C1 segment of cervical spinal cord (tissue), 14 donors: ENCODE measurements around the gene TRIO.

Experiments
- DNase-seq, 14 donors: peaks; one replicate each; lab custom pipeline; 2025; lab: John Stamatoyannopoulos, UW

Gene TRIO

GRCh38 chr5:14123551-14123950 is 19.6 kb upstream of the TRIO start:
- DNase-seq, result no peak

DNA sequence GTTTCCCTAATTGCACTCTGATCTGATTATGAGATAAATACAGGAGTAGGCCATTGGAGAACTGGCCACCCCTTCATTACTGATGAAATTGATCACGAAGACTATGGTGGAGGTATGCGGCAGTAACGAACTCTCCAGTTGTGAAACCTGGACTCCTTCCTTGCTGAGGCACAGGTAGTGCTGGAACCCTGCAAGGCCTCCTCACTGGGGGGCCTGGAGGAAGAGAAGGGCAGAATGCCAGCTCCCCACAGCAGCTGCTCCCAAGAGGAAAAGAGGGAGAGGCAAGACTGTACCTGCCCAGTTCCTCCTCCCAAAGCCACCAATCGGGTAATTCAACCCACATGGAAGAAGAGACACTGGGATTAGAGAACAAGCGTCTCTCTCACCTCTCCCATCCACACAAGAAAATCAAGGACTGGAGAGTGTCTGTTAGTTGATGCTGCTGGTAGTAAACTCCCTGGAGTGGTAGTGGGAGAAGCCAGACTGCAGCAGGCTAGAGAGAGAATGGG is 19.1 kb upstream of the TRIO start:
- DNase-seq, result no peak

GRCh38 chr5:14125262-14125661 is 17.9 kb upstream of the TRIO start:
- no peak for DNase-seq

DNA sequence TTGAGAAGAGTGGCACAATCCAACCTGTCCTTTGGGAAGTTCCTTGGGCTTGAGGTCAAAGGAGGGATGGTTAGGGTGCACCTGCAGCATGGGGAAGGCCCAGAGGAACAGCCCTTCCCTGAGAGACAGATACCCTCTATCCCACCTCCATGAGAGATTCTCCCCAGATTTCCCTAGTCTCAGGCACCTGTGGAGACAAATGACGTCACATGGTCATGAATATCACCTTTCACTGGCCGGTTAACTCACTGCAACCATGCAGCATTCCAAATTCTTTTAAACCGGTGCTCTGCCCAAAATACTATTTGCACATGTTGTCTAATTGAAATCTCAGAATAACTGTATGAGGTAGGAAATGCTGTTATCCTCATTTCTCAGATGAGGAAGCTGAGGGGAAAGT is 15.6 kb upstream of the TRIO start:
- no peak for DNase-seq

DNA sequence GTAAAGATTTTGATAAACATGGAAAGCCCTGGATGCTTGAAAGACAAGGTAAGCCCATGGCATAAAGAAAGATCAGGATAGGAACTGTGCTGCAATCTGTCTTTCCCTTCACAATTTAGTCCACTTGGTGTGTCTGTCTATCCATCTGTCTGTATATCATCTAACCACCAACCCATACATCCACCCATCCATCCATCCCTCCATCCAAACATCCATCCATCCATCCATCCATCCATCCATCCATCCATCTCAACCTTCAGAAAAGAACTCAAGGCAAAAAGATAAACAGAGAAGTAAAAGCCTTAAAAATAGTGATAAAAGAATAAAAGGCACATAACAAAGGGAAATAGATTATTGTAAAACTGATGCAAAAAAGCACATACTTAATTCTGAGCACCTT is 15.1 kb upstream of the TRIO start:
- no peak for DNase-seq

- DNase-seq, result no peak
Measured at GRCh38 chr5:14129123-14129522, 14.0 kb upstream of the TRIO start.

GRCh38 chr5:14131855-14132503 is 11.2 kb upstream of the TRIO start:
- no peak for DNase-seq

- no peak for DNase-seq
Measured at GRCh38 chr5:14133394-14133793, 9.7 kb upstream of the TRIO start.

GRCh38 chr5:14134083-14134482 is 9.1 kb upstream of the TRIO start:
- no peak for DNase-seq

DNA sequence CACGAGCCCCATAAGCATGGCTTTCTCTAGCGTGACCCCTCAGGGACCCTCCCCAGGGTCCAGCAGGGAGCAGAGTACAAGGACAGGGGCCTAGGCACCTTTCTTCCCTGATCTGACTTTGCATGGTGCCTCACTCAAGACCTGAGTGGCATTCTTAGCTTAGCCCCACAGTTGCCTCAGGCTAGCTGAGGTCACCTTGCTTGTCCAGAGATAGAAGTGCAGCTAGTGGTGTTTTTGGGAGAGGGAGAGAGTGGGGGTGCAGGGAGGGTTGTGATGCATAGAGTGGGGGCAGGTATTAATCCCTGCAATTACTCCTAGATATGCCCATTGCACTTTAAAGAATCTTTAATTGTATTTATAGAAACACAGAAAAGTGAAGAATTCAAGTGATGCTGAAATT is 8.4 kb upstream of the TRIO start:
- no peak for DNase-seq

DNA sequence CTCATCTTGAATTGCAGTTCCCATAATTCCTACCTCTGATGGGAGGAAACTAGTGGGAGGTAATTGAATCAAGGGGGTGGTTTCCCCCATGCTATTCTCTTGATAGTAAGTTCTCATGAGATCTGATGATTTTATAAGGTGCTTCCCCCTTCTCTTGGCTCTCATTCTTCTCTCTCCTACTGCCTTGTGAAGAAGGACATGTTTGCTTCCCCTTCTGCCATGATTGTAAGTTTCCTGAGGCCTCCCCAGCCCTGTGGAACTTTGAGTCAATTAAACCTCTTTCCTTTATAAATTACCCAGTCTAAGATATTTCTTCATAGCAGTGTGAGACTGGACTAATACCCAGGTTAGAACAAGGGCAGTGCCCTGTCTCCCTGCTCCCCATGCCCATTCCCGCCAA is 7.5 kb upstream of the TRIO start:
- no peak for DNase-seq

DNA sequence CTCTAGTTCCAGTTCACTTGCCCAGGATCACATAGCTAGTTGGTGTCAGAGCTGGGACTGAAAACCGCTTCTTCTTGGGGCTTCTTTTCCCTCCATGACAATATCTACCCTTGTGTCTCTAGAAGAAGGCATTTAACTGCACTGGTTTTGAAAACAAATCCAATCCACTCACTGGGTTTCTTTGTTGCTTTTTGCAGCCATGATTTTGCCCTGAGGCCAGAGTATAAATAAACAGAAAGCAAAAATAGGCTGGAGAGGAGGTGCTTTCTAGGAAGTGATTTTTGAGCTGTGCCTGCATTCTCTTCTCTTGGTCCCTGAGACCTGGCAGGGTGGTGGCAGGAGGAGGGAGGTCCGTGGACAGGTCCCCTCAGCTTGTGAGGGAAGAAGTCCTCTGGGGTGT is 6.9 kb upstream of the TRIO start:
- no peak for DNase-seq

DNA sequence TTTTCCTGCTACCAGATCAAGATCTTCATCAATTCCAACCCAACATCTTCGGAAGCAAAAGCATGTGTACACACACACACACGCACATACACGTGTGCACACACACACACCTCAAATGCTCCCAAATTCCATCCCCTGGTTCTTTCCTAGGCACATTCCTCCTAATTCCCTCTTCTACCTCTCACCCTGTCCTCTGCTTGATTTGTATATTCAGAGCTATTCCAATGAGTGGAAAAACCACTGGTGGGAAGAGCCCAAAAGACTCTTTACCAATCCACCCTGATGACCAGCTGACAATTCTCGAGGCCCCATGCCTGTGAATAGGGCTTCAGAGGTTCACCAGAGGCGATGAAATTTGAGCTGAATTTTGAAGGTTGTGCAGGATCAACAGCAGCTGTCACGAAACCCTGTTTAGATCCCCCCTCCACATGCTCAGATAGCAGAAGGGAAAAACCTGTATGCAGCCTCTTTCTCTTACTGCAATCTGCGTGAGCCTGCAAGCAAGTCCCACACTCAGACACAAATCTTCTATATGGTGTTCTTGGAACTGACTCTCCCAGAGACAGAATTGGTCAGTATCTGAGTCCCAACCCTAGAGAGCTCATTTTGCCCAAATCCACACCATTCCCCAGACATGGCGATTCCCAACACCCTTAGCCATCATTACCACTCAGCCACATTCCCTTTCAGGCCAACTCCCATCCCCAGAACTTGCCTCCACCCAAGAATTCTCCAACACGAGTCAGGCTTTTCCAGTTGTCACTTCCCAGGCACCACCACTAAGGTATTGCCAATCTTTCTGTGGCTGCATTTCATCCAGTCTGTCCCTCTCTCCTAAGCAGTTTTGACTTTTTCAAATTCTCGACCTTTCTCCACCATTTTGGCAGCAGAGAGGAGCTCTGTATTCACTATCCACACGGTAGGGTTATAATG is 4.3 kb upstream of the TRIO start:
- no peak for DNase-seq

DNA sequence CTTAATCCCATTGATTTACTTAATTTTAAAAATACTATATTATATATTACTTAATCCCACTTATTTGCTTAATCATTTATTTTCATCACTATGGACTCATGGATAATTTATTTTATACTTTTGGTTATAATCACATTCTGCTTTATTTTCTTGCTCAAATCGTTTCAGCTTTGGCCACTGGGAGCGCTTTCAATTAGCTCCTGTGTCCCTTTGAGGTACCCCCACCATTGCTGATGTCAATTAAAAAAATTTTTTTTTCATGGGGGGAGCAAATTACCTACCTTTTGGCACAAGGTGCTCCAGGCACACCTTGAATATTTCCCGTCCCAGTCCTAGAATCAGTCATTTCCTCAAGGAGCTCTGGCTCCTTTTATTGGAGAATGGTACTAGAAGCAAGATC is 1.4 kb upstream of the TRIO start:
- no peak for DNase-seq

- peak in 2 of 14 donors; percentile 40 to 60 for DNase-seq
Measured at GRCh38 chr5:14142202-14142826, 828 bp upstream of the TRIO start.

DNA sequence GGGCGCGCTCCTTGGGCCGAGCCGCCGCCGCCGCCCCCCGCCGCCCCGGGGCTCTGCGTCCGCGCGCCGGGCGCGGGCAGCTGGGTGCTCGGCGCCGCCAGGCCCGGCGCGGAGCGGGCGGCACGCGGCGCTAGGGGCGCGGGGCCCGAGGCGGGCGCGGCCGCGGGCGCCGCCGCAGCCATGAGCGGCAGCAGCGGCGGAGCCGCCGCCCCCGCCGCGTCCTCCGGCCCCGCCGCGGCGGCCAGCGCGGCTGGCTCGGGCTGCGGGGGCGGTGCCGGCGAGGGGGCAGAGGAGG is 351 bp downstream of the TRIO start:
- DNase-seq, result no peak

DNA sequence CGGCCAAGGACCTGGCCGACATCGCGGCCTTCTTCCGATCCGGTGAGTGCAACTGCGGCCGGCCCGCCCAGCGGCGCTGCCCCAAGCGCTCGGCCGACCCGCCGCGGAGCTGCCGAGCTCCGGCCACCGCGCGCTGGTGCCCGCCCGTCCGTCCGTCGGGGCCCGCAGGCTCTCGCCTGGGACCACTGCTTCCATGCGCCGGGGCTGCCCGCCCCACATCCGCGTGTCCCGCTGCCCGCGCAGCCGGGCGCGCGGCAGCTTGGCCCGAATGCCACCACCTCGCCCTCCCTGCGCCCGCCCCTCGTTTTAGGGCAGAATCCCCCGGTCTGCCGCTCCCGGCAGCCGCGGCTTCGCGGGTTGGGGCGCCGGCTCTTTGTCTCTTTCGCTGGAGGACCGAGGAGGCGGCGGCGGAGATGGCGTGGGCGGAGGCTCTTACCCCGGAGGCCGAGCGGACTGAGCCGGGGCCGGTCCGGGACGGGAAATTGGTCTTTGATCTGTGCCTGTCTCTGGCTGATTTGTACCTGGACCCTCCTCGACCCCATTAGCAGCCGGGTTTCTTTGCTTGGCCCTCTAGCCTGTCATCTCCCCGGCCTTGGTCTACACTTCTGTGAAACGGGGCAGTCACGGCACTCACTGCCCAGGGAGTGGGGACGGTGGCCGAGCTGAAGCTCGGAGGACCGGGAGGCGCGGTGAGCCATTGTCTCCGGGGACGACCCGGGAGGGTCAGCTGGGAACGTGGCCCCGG is 871 bp downstream of the TRIO start:
- DNase-seq, result peak in 6 of 14 donors; percentile 39 to 67 (median 45)

GRCh38 chr5:14144586-14145434 is 1.7 kb downstream of the TRIO start:
- DNase-seq, result peak in 13 of 14 donors; percentile 40 to 88 (median 58)

GRCh38 chr5:14145435-14146334 is 2.5 kb downstream of the TRIO start:
- peak in 2 of 14 donors; percentile 32 to 53 for DNase-seq

GRCh38 chr5:14146725-14147124 is 3.6 kb downstream of the TRIO start:
- DNase-seq, result no peak
